GM12872 (cell line): Measurements from ENCODE around the gene KAZN.

Source experiments
- TF ChIP-seq, protein P1 (sequence below): IDR thresholded peaks from 3 replicates; pipeline ENCODE4 v1.5.1; 2011; ENCODE audit warnings: low read depth, mild to moderate bottlenecking, low read length, moderate library complexity; ENCODE audit not compliant: insufficient read depth

KAZN gene

DNA sequence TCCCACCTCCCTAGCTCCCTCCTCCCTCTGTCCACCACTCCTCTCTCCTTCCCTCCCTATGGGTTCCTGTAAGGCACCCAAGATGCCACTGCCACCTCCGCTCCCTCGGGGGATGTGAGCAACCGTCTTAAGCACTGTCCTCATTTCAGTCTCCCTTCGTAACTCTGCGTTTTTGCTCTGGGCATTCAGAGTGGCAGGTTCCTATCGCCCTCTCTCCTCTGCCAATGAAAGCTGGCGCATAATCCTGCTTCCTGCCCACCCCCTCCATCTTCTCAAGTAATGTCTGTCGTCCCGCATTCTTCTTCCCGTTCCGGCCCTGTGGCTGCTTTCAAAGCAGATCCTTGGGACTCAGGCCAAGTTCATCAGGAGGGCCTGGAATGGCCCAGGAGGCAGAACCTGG, 301.2 kb downstream of the KAZN start:
- TF ChIP-seq, protein P1, sequence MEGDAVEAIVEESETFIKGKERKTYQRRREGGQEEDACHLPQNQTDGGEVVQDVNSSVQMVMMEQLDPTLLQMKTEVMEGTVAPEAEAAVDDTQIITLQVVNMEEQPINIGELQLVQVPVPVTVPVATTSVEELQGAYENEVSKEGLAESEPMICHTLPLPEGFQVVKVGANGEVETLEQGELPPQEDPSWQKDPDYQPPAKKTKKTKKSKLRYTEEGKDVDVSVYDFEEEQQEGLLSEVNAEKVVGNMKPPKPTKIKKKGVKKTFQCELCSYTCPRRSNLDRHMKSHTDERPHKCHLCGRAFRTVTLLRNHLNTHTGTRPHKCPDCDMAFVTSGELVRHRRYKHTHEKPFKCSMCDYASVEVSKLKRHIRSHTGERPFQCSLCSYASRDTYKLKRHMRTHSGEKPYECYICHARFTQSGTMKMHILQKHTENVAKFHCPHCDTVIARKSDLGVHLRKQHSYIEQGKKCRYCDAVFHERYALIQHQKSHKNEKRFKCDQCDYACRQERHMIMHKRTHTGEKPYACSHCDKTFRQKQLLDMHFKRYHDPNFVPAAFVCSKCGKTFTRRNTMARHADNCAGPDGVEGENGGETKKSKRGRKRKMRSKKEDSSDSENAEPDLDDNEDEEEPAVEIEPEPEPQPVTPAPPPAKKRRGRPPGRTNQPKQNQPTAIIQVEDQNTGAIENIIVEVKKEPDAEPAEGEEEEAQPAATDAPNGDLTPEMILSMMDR, result no peak

DNA sequence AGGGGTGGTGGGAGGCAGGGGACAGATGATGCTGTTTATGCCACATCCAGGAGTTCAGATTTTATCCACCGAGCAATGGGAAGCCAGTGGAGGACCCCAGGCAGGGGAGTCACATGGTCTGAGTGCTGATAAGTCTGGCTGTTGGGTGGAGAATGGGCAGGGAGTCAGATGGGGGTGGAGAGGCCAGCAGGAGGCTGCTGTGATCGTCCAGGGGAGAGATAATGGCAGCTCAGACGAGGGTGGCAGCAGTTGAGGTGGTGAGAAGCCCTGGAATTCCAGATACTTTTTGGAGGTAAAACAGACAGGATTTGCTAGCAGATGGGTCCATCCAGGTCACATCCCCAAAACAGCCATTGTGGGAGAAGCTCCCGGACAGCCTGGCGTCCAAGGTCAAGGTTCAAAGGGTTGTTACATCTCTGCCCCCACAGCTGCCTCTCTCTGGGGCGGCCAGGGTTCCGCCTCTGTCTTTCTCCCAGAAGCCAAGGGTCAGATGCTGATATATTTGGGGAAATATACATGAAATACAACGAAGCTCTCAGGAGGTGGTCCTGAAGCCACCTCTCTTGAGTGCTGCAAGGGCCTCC, 303.0 kb downstream of the KAZN start:
- TF ChIP-seq, protein P1, result no peak

DNA sequence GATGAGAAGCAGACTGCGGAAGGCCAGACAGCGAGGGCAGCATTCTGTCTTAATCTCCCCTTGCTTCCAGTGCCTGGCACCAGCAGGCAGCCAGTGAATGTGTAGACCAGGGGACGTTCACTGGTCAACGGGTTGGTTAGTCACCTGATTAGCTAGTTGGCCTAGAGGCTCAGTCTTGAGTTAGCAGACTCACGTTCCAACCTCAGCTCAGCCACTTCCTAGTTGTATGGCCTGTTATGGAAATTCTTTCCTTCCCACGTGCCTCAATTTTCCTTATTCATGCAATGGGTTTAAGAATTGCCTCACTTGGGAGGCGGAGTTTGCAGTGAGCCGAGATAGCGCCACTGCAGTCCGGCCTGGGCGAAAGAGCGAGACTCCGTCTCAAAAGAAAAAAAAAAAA, 305.4 kb downstream of the KAZN start:
- TF ChIP-seq, protein P1, result no peak

DNA sequence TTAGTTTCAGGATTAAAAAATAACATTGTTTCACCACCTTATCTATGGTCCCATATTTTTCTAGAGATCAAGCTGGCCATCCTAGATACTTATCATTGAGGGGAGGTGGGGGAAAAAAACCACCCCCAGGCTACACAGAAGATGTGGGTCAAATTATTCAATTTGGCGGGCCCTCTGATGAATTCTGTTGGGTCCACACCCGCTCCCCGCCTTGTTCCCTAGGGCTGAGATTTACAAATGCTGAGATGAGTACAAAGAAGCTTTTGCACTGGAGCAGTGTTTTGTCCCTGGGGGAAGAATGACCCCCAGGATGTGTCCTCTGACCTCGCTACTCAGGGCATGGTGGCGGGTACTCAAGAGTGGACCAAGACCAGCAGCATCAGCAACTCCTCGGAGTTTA, 308.2 kb downstream of the KAZN start:
- TF ChIP-seq, protein P1, result no peak

DNA sequence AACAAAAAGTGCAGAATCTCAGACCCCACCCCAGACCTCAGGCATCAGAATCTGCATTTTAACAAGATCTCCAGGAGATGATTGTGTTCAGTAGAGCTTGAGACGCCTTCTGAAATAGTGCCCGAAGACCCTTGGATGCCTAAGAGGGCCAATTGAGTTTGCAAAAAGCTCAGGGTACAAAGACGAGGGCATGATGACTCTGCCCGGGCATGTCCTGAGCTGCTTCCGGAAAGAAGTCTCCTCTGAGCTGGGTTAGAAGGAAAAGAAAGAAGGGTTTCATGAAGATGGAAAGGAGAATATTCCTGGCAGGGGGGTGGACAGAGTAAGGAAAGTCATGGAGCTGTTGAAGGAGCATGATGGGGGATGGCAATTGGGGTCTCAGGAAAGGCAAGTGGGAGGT, 308.9 kb downstream of the KAZN start:
- TF ChIP-seq, protein P1, result no peak

DNA sequence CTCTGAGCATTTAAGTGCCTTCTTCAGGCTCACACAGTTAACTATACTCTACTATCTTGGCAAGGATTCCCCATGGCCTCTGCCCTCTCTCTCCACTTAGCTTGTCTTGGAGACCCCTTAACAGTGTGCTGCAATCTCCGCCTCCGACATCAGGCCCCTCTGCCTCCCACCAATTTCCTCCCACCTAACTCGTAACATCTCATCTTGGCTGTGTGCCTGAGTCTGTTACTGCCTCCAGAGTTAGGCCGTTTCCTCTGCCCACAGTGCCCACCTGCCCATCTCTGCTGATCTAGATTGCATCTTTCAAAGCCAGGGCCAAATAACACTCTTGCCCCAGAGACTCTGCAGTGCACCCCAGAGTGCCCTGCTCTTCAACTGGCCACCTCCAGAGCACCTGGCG, 310.8 kb downstream of the KAZN start:
- TF ChIP-seq, protein P1, result no peak

DNA sequence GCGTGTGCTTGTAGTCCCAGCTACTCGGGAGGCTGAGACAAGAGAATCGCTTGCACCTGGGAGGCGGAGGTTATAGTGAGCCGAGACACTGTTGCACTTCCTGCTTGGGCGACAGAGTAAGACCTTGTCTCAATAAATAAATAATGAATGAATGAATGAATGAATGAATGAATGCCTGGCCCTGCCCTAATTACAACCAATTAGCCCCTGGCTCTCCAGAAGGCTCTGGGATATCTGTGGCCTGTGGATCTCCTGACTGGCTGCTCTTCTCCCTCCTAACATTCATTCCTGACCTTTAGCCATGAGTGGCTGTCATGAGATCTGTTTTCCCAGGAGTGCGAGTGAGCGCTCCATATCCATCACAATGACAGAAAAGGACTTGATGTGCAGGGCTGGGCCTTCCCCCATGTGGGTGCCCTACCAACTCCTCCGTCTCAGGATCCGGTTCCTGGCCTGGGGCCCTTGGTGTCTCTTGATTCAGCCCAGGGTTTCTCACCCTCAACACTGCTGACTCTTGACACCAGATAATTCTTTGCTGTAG, 311.5 kb downstream of the KAZN start:
- TF ChIP-seq, protein P1, result no peak
